Body of pancreas (tissue), 4 donors: ENCODE results near the gene TOGARAM2. TPM values are rescaled to one million over a fixed set of nuclear protein-coding genes. Genes with fewer than 3 reads are reported as not detected.

Source experiments
- ATAC-seq: fragments of 150-250 bp; one replicate; pipeline ENCODE4 v1.9.1; 2016
- DNase-seq, 4 donors: peaks; one replicate each; pipeline ENCODE4 v3.0.0-alpha.2; 2019
- H3K27ac ChIP-seq, 4 donors: fragments of 200-600 bp; sonication (generic); 1 replicate in 3 of 4; 2 replicates in 1 of 4; pipeline versions ENCODE4 v1.5.1 to v1.6.1; 2016 to 2019; ENCODE audit warnings: mild to moderate bottlenecking in 1 of 4, mixed read lengths in 1 of 4, moderate library complexity in 1 of 4
- H3K27me3 ChIP-seq, 2 donors: fragments of 200-600 bp; sonication (generic); one replicate each; pipeline ENCODE4 v1.6.0; 2016; ENCODE audit warnings: mild to moderate bottlenecking in 1 of 2
- H3K36me3 ChIP-seq, 2 donors: fragments of 200-600 bp; sonication (generic); replicated peaks in 1 of 2; 2 replicates each; pipeline ENCODE4 v1.5.1; 2016; ENCODE audit warnings: low read depth in 2 of 2; ENCODE audit not compliant: insufficient read depth in 1 of 2
- H3K4me1 ChIP-seq: fragments of 200-600 bp; sonication (generic); one replicate; pipeline ENCODE4 v1.6.0; 2016
- H3K4me3 ChIP-seq, 2 donors: fragments of 200-600 bp; sonication (generic); 1 replicate in 1 of 2; 2 replicates in 1 of 2; pipeline ENCODE4 v1.5.1; 2016 to 2019
- H3K9me3 ChIP-seq, 3 donors: fragments of 200-600 bp; sonication (generic); 1 replicate in 2 of 3; 2 replicates in 1 of 3; pipeline ENCODE4 v1.5.1; 2016
- CTCF ChIP-seq, 7 experiments: fragments of 450-650 bp in 4 of 7; fragments of 200-600 bp in 3 of 7; sonication (generic) in 3 of 7; IDR thresholded peaks; one replicate each; pipeline ENCODE4 v1.5.1; 2016 to 2019; ENCODE audit warnings: antibody characterized with exemption in 7 of 7
- POLR2A ChIP-seq, 3 donors: fragments of 450-650 bp; IDR thresholded peaks; one replicate each; pipeline ENCODE4 v1.6.1; 2016; ENCODE audit warnings: antibody characterized with exemption in 3 of 3, mild to moderate bottlenecking in 2 of 3
- WGBS, 2 donors: methylation state at CpG; one replicate each; pipeline ENCODE4 v1.1.5; 2017; 5-methylcytosine and 5-hydroxymethylcytosine counted together
- intact Hi-C: fragments of 100-400 bp; cut with DNase I; formaldehyde crosslinking; loops from one replicate; pipeline ENCODE4 v1.15.1; 2023
- total RNA-seq, 2 donors: library from RNA; depleted of rRNA; stranded (reverse); fragments of >200 nt; gene quantifications; one replicate each; pipeline ENCODE4 v1.1.0, GENCODE V29; 2016

The TOGARAM2 gene
- total RNA-seq, 2 donors from 2014 or later, result 0.26 TPM; not detected in 1

GRCh38 chr2:29075894-29076705 lies 95.0 kb downstream of the TOGARAM2 start:
- Histone ChIP-seq H3K9me3 (peaks cover 0 to 20% (median 0%) of the 10 kb centered on the region in 3 donors), H3K27ac (no peak overlapping the region), H3K4me1 (no peaks in the 10 kb centered on the region), H3K27me3 (no peaks in the 10 kb centered on the region), H3K36me3 (no peaks in the 10 kb centered on the region), H3K4me3 (no peak overlapping the region)
- no peak for DNase-seq
- intact Hi-C loops, result no loop called here
- TF ChIP-seq CTCF (IDR thresholded peaks at IDR 0.05) (no peak), POLR2A (IDR thresholded peaks at IDR 0.05) (no peak)
- no peak for ATAC-seq
- 52 to 55% methylated on average over 11 to 14 of the region's 14 CpGs for WGBS, 2 donors

GRCh38 chr2:29079887-29080286 lies 98.8 kb downstream of the TOGARAM2 start:
- no peaks in the 10 kb centered on the region for H3K27me3 ChIP-seq
- no peaks in the 10 kb centered on the region for H3K36me3 ChIP-seq
- 97 to 100% methylated on average over 3 to 7 of the region's 7 CpGs for WGBS, 2 donors
- ATAC-seq, result no peak
- H3K9me3 ChIP-seq, result peaks cover 0 to 20% (median 0%) of the 10 kb centered on the region in 3 donors
- H3K4me1 ChIP-seq, result no peaks in the 10 kb centered on the region
- intact Hi-C loops, result no loop called here
- H3K27ac ChIP-seq, result no peak overlapping the region
- no peak for DNase-seq
- TF ChIP-seq CTCF (IDR thresholded peaks at IDR 0.05) (no peak), POLR2A (IDR thresholded peaks at IDR 0.05) (no peak)
- H3K4me3 ChIP-seq, result no peak overlapping the region

GRCh38 chr2:29080886-29081743 lies 100.0 kb downstream of the TOGARAM2 start:
- intact Hi-C loops, result no loop called here
- ATAC-seq (no peak), DNase-seq (no peak)
- TF ChIP-seq POLR2A (IDR thresholded peaks at IDR 0.05) (no peak), CTCF (IDR thresholded peaks at IDR 0.05) (no peak)
- H3K9me3 ChIP-seq, result peaks cover 0 to 20% (median 0%) of the 10 kb centered on the region in 3 donors
- H3K27ac ChIP-seq, result no peak overlapping the region
- H3K36me3 ChIP-seq, result no peaks in the 10 kb centered on the region
- 69 to 76% methylated on average over 6 to 12 of the region's 12 CpGs for WGBS, 2 donors
- H3K4me1 ChIP-seq, result no peaks in the 10 kb centered on the region
- no peaks in the 10 kb centered on the region for H3K27me3 ChIP-seq
- no peak overlapping the region for H3K4me3 ChIP-seq

GRCh38 chr2:29082804-29083495 lies 101.9 kb downstream of the TOGARAM2 start:
- no peak for ATAC-seq

More at GRCh38 chr2:29082804-29083495, 101.9 kb downstream of the TOGARAM2 start:
- no peak overlapping the region for H3K4me3 ChIP-seq
- no peak overlapping the region for H3K27ac ChIP-seq
- no peak for DNase-seq
- intact Hi-C loops, result no loop called here
- no peaks in the 10 kb centered on the region for H3K36me3 ChIP-seq
- TF ChIP-seq POLR2A (IDR thresholded peaks at IDR 0.05) (no peak), CTCF (IDR thresholded peaks at IDR 0.05) (no peak)
- no peaks in the 10 kb centered on the region for H3K27me3 ChIP-seq
- WGBS, 2 donors, result 75 to 81% methylated on average over 5 of the region's 5 CpGs
- H3K4me1 ChIP-seq, result no peaks in the 10 kb centered on the region
- H3K9me3 ChIP-seq, result peaks cover 0 to 20% (median 0%) of the 10 kb centered on the region in 3 donors
